Gastroesophageal sphincter (tissue), 4 donors: Measurements from ENCODE around the gene DGLUCY. TPM values are rescaled to one million over a fixed set of nuclear protein-coding genes. Genes with fewer than 3 reads are reported as not detected.
A peak's percentile ranks its signal among the peaks of the same experiment; 100 is the strongest.

Experiments
- ATAC-seq: fragments of 150-250 bp; one replicate; pipeline ENCODE4 v1.9.1; 2016; ENCODE audit warnings: mild to moderate bottlenecking, moderate library complexity
- H3K27ac ChIP-seq, 4 donors: fragments of 200-600 bp; sonication (generic) in 3 of 4; 1 replicate in 3 of 4; 2 replicates in 1 of 4; pipeline ENCODE4 v1.5.1; 2016 to 2019
- H3K27me3 ChIP-seq: fragments of 200-600 bp; sonication (generic); one replicate; pipeline ENCODE4 v1.5.1; 2019
- H3K36me3 ChIP-seq, 2 donors: fragments of 200-600 bp; sonication (generic); one replicate each; pipeline ENCODE4 v1.5.1; 2019; ENCODE audit warnings: control low read depth in 1 of 2
- H3K4me1 ChIP-seq, 3 donors: fragments of 200-600 bp; sonication (generic); 1 replicate in 2 of 3; 2 replicates in 1 of 3; pipeline ENCODE4 v1.5.1; 2016 to 2019; ENCODE audit warnings: control low read depth in 2 of 3
- H3K4me3 ChIP-seq, 2 donors: fragments of 200-600 bp; sonication (generic); one replicate each; pipeline ENCODE4 v1.5.1; 2019; ENCODE audit warnings: mild to moderate bottlenecking in 1 of 2, moderate library complexity in 1 of 2
- H3K9me3 ChIP-seq, 3 donors: fragments of 200-600 bp; sonication (generic); one replicate each; pipeline ENCODE4 v1.5.1; 2017 to 2019; ENCODE audit warnings: control low read depth in 2 of 3
- EP300 ChIP-seq: sonication (generic); formaldehyde crosslinking; IDR thresholded peaks from one replicate; pipeline ENCODE4 v1.6.1; 2017; ENCODE audit warnings: antibody characterized with exemption, mild to moderate bottlenecking
- POLR2A ChIP-seq, 2 donors: fragments of 450-650 bp; IDR thresholded peaks; one replicate each; pipeline ENCODE4 v1.6.1; 2017; ENCODE audit warnings: antibody characterized with exemption in 2 of 2, mild to moderate bottlenecking in 2 of 2, moderate library complexity in 1 of 2
- POLR2AphosphoS5 ChIP-seq: sonication (generic); formaldehyde crosslinking; IDR thresholded peaks from one replicate; pipeline ENCODE4 v1.6.1; 2017; ENCODE audit warnings: antibody characterized with exemption
- WGBS, 2 donors: methylation state at CpG; one replicate each; pipeline ENCODE4 v1.1.5; 2018; ENCODE audit warnings: low coverage in 1 of 2; 5-methylcytosine and 5-hydroxymethylcytosine counted together
- total RNA-seq, 4 donors: library from RNA; depleted of rRNA; stranded (reverse); fragments of >200 nt; gene quantifications; one replicate each; pipeline ENCODE4 v1.1.0, GENCODE V29; 2016
- TF ChIP-seq, protein P1 (sequence below), 4 experiments: fragments of 200-600 bp in 2 of 4; fragments of 450-650 bp in 2 of 4; sonication (generic) in 1 of 4; IDR thresholded peaks; one replicate each; pipeline ENCODE4 v1.5.1; 2017 to 2019; ENCODE audit warnings: antibody characterized with exemption in 4 of 4, mild to moderate bottlenecking in 2 of 4, moderate library complexity in 2 of 4

Gene DGLUCY
- total RNA-seq, 4 donors from 2014 or later = 52.8 to 118 (median 77.3) TPM

DNA sequence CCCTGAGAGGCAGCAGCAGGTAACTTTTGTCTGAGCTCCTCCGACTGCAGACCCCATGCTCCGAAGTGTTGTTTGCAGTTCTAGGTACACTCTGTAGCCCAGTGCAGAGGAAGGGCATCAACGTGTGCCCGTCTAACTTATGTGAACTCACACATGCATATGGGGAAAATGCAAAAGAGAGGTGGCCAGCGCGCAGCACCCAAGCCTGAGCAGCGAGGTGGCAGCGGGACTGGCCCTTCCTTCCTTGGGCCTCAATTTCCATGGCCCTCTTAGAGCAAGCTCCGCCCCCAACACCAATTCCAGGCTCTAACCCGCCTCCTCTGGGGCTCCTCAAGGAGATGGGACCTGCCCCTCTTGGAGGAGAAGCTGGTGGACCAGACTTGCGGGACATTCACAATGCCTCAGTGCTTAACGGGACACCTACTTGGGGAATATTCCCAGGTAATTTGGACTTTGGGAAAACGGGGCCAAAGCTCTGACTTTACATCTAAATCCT lies 102.9 kb downstream of the DGLUCY start:
- TF ChIP-seq EP300 (no peak), POLR2AphosphoS5 (no peak), POLR2A (IDR thresholded peaks at IDR 0.05) (no peak)
- TF ChIP-seq, protein P1, sequence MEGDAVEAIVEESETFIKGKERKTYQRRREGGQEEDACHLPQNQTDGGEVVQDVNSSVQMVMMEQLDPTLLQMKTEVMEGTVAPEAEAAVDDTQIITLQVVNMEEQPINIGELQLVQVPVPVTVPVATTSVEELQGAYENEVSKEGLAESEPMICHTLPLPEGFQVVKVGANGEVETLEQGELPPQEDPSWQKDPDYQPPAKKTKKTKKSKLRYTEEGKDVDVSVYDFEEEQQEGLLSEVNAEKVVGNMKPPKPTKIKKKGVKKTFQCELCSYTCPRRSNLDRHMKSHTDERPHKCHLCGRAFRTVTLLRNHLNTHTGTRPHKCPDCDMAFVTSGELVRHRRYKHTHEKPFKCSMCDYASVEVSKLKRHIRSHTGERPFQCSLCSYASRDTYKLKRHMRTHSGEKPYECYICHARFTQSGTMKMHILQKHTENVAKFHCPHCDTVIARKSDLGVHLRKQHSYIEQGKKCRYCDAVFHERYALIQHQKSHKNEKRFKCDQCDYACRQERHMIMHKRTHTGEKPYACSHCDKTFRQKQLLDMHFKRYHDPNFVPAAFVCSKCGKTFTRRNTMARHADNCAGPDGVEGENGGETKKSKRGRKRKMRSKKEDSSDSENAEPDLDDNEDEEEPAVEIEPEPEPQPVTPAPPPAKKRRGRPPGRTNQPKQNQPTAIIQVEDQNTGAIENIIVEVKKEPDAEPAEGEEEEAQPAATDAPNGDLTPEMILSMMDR (IDR thresholded peaks at IDR 0.05) = no peak
- WGBS, 2 donors = 80 to 90% methylated on average over 2 to 7 of the region's 13 CpGs
- H3K9me3 ChIP-seq = no peaks in the 10 kb centered on the region
- no peak overlapping the region for H3K4me3 ChIP-seq
- H3K4me1 ChIP-seq = peaks cover 0 to 14% (median 0%) of the 10 kb centered on the region in 3 donors
- peaks cover 0 to 94% of the 10 kb centered on the region in 2 donors for H3K36me3 ChIP-seq
- H3K27ac ChIP-seq = no peak overlapping the region
- no peaks in the 10 kb centered on the region for H3K27me3 ChIP-seq
- ATAC-seq = no peak

DNA sequence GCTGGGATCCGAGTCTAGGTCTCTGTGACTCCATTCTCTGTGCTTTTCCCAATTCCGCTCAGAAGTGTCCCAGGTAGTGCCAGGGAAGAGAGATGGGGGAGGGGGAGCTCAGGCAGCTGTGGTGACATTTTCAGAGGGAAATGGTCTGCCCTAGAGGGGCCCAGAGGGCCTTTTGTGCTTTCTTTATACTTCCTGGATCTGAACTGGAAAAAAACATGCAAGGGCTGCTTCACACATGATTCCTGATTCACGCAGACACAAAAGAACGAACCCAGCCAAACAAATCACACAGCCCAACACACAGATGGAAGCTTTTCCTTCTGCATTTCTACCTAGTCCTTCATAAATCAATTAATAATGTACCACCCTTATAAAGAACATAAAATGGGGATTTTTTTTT lies 104.1 kb downstream of the DGLUCY start:
- H3K4me3 ChIP-seq = no peak overlapping the region
- no peak for TF ChIP-seq POLR2A (IDR thresholded peaks at IDR 0.05)
- TF ChIP-seq, protein P1 (IDR thresholded peaks at IDR 0.05) = no peak
- TF ChIP-seq POLR2AphosphoS5 = no peak
- no peak for TF ChIP-seq EP300
- WGBS, 2 donors = 69 to 73% methylated on average over 2 to 3 of the region's 4 CpGs
- peaks cover 0 to 14% (median 0%) of the 10 kb centered on the region in 3 donors for H3K4me1 ChIP-seq
- no peaks in the 10 kb centered on the region for H3K9me3 ChIP-seq
- ATAC-seq = no peak
- peak overlapping the region in 2 of 4 donors; percentile 26 to 27 for H3K27ac ChIP-seq
- no peaks in the 10 kb centered on the region for H3K27me3 ChIP-seq
- peaks cover 0 to 94% of the 10 kb centered on the region in 2 donors for H3K36me3 ChIP-seq

DNA sequence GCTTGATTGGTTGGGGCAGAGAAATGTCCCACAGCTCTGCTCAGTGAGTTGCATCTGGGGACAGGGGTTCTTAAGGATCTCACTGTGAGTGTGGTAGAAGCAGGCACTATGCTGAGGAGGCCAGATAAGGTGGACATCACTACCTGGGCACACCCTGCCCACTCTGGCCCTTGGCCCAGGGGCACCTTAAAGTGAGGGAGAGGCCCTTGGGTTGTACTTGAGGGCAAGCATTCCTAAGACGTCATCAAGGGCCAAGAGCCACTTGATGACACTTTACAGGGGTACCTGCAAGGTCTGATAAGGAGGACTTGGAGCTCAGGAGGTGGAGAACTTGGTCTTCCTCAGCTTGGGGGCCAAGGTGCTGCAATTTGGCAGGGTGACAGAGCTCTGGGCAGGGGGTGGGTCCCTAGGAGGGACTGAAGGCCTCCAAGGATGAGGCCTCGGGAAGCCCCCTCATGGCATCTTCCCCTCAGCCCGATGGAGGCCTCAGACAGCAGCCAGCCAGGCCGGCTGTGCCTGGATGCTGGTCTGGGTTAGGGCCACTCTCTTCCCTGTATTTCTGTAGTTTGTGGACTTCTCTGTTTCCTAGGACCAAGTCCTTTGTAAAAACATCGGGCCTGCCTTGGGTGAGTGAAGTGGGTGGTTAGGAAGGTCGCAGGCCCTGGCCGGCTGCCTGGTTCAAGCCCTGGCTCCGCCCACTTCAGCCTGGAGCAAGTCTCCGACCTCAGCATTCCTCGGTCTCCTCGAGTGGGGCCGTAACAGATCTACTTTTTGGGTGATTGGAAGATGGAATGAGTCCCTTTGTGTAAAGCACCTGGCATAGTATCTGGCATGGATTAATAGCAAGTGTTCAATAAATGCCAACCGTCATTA lies 105.9 kb downstream of the DGLUCY start:
- H3K27ac ChIP-seq = peak overlapping the region in 3 of 4 donors; percentile 11 to 49 (median 41)
- H3K4me1 ChIP-seq = peaks cover 0 to 18% (median 0%) of the 10 kb centered on the region in 3 donors
- no peak overlapping the region for H3K4me3 ChIP-seq
- no peaks in the 10 kb centered on the region for H3K9me3 ChIP-seq
- H3K27me3 ChIP-seq = no peaks in the 10 kb centered on the region
- TF ChIP-seq POLR2A (IDR thresholded peaks at IDR 0.05) = no peak
- no peak for TF ChIP-seq POLR2AphosphoS5
- TF ChIP-seq, protein P1 (IDR thresholded peaks at IDR 0.05) = no peak
- TF ChIP-seq EP300 = no peak
- no peak for ATAC-seq
- peaks cover 0 to 94% of the 10 kb centered on the region in 2 donors for H3K36me3 ChIP-seq
- 66 to 70% methylated on average over 5 to 6 of the region's 13 CpGs for WGBS, 2 donors

DNA sequence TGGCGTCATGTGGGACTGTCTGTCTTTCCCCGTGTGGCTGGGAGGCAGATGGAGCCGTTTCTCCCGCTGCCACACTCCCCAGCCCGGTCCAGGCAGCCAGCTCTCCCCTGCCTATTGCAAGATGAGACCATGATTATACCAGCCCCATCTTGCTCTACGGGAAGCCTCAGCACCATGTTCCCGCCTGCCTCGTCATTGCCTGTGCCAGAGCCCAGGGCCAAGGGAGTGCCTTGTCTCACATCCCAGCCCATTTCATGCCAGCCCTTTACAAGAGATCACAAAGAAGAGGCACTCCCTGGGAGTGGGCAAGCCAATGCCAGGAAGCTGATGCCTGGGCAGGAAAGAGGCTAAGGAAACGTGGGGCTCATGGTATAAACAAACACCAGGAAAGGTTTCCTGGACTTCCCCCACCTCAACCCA lies 106.7 kb downstream of the DGLUCY start:
- no peak for TF ChIP-seq EP300
- TF ChIP-seq, protein P1 (IDR thresholded peaks at IDR 0.05) = no peak
- no peak for TF ChIP-seq POLR2AphosphoS5
- TF ChIP-seq POLR2A (IDR thresholded peaks at IDR 0.05) = no peak
- peaks cover 0 to 18% (median 0%) of the 10 kb centered on the region in 3 donors for H3K4me1 ChIP-seq
- H3K27ac ChIP-seq = peak overlapping the region in 3 of 4 donors; percentile 11 to 49 (median 41)
- H3K4me3 ChIP-seq = no peak overlapping the region
- no peaks in the 10 kb centered on the region for H3K9me3 ChIP-seq
- H3K36me3 ChIP-seq = peaks cover 0 to 94% of the 10 kb centered on the region in 2 donors
- WGBS, 2 donors = 100% methylated on average over 1 of the region's 9 CpGs; no CpG with 5 or more reads in 1 of the 2 donors
- H3K27me3 ChIP-seq = no peaks in the 10 kb centered on the region
- peak; percentile 48 for ATAC-seq
